GM18867 (cell line): ENCODE measurements around the gene KIF14.
A peak's percentile ranks its signal among the peaks of the same experiment; 100 is the strongest.
"Not testable (repeated sequence)": the region's sequence is repeated elsewhere in the genome, so short reads cannot be mapped to it uniquely, and the experiment has no call there.

ENCODE experiments used
- ATAC-seq: cut with Tn5 transposase; IDR thresholded peaks from one replicate; pipeline ENCODE4 v1.9.1; 2021; ENCODE audit warnings: mild to moderate bottlenecking, moderate library complexity; ENCODE audit not compliant: unreplicated experiment

Gene KIF14

DNA sequence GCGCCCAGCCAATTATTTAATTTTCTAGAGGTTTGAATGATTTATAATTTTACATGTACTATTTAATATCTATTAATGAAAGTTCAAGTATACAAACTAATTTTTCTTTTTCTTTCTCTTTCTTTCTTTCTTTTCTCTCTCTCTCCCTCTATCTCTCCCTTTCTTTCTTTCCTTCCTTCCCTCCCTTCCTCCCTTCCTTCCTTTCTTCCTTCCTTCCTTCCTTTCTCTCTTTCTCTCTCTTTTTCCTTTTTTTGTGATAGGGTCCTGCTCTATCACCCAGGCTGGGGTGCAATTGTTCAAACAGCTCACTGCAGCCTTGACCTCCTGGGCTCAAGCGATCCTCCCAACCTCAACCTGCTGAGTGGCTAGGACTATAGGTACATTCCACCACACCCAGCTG lies 16.1 kb upstream of the KIF14 start:
- no peak for ATAC-seq

DNA sequence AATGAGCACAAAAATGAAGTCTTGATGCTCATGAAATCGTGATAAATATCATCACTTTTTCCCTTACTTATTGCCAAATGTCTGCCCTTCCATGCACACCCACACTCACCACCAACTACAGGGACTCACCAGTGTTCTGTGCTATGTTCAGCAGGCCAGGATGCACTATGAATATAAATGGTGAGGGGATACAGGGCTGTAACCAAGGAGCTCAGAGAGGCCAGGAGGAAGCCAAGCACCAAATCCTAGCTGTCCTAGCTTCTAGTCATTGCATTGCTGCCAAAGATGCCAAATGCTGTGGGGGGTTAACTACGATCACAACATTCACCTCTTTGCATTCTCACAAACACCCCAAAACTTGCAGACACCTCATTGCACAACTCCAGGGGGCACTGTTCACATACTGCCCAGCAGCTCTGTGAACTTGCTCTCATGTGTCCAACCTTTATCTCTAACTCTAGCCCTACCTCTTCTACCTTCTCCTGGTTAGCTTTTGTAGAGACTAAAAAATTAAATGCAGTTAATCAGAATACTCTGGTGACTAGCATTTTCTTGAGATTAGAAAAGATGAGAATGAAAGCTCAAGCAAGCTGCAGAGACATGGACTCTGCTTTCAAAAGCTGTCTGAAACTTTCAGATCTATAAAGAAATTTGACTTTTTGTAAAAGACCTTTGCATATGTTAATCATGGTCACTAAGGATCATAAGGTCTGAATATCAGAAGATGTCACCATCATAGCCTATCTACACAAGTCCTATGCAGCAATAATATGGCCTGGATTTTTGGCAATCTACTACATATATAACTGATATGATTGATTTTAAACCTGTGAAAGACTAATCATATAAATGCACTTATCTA lies 13.9 kb upstream of the KIF14 start:
- ATAC-seq = peak; percentile 56

GRCh38 chr1:200631375-200631774 lies 10.8 kb upstream of the KIF14 start:
- no peak for ATAC-seq

DNA sequence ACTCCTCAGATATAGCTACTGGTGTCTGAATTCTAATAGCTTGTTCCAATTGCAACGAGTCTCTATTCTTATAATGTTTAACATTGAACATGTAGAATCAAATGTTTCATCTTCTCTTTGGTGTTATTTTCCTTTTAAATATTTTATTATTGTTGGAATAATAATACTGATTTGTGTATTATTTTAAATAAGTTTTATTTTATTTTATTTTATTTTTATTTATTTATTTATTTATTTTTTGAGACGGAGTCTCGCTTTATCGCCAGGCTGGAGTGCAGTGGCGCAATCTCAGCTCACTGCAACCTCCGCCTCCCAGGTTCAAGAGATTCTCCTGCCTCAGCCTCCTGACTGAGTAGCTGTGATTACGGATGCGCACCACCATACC lies 10.0 kb upstream of the KIF14 start:
- not testable (repeated sequence) for ATAC-seq

GRCh38 chr1:200629876-200630514 lies 9.4 kb upstream of the KIF14 start:
- ATAC-seq = no peak

DNA sequence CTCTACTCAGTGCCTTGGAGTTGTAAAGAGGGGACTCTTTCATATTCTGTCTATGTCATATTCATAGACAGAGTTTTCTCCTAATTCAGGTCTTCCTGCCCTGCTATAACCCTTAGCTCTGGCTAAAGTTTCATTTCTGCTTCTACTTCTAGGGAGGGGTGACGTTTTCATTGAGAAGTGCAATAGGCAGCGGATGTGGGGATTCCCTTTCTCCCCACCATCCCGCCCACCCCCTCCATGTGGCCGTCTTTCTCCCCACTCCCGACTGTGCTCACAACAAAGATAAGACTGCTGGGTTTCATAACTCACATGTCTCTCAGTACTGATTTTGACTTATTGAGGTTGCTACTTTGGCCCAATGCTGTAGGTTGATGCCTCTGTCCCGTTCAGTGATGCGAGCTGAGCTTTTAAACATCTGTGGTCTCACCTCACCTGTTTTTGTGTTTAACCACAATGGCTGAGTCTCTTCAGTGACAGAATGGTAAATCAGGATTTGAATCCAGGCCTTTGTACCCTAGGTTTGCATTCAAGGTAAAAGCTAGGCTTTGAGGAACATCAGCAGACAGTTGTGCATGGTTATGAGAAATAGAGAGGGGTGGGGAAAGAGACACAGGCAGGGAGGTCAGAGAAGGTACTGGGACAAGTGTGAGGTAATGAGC lies 7.8 kb upstream of the KIF14 start:
- peak; percentile 76 for ATAC-seq

DNA sequence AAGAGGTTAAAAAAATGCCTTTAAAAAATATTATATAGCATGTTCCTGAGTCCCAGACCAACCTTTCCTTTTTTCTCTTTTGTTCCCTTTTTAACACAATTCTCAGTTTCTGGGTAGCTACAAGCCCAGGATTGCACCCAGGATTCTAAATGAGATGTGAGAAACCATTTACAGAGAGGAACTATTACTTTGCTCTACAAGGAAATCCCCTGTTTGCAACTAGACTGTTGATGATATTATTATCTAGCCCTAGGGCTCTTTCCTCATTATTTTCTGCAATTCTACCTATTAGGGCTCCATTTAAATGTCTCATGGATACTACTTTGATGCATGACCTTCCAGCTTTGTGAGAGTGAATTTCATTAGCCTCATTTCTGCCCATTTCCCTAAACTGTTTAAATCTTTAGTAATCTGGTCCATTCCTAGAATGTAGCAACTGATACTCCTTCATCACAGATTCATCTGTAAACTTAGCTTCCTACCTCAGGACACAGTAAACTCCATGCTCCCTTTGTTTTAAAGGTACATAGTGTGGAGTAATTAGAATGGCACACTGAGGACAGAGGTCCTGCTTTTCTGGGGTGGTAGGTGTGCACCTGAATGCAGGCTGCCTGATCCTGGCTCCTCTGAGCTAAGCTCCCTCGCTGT lies 7.1 kb upstream of the KIF14 start:
- ATAC-seq = no peak

DNA sequence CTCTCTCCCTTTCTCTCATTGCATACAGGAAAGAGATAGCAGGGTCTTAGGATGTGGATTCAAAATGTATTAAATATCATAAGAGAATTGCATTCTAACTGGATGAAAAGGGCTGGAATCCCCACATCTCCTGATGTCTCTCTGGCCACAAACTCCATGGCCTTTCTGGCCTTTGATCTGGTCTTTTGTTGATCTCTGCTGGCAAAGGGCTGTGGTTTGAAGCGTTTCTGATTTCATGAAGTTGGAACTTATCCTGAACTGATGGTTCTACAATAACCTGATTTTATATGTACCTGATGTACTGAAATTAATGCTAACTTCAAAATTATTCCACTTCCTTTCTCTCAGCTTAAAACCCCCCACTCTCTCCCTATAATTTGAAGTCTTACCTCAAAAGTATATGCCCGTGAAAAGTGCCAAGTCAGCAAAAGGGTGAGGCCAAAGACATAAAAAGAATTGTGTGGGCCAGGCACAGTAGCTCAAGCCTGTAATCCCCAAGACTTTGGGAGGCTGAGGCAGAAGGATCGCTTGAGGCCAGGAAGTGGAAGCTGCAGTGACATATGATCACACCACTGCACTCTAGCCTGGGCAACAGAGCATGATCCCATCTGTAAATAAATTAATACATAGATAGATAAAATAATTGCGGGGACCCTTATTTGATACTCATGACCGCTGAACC lies 6.4 kb upstream of the KIF14 start:
- no peak for ATAC-seq

DNA sequence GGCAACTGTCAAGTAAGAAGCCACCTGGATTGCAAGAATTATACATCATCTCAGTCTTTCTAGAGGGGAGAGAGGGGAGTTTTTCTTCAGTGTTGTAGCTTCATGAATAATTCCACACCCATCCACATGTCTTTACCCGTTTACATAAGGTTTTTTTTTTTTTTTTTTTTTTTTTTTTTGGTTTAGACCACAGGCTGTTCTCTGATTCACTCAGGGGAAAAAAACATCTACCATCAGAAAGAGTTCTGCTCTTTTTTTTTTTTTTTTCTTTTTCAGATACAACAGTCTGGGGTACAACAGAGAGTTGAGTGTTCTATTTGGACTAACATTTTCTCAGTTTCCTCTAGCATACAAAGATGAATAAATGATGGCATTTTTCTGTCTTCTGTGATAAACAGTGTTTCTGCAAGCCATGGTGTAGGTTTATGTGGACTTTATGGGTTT lies 4.9 kb upstream of the KIF14 start:
- ATAC-seq = peak; percentile 15

DNA sequence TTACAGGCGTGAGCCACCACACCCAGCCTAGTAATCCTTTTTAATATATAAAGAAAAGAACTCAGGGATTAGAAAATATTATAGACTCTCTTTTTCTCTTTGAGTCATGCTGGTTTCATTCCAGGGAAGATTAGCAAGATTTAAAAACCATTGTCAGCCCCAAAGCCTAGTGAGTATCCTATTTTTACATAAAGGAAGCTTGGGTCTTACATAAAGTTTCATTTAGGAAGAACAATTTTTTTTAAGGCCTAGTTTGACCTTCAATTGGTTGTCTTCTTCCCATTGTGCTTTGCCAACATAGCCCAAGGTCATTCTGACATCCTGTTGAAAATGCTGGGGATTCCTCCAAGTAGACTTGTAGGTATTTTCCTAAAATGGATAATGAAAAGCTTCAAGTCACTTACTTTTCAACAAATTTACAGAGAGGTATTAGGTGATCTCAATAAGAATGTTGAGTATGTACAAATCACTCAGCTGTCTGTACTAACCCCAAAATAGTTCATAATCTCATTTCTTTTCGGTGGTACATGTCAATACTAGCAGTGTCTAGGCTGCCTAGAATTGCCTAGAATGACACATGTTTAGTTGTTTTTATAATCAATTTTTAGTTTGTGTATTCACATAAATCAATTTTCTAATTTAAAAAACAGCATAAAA lies 4.3 kb upstream of the KIF14 start:
- no peak for ATAC-seq

DNA sequence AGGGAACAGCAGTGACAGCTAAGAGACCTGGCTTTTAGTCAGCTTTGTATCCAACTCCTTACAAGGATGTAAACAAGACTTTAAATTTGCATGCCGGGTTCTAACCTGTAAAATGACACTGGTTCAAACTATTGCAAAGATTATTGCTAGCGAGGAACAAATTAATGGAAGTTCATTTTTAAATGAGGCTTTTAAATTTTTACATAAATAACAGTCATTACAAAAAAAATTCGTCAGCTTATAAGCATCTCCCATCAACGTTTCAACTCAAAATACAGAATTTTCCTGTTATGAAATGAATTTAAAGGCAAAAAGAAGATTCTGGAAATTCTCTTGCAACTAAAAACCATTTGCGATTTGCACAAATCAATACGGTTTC lies 668 bp downstream of the KIF14 start:
- no peak for ATAC-seq

DNA sequence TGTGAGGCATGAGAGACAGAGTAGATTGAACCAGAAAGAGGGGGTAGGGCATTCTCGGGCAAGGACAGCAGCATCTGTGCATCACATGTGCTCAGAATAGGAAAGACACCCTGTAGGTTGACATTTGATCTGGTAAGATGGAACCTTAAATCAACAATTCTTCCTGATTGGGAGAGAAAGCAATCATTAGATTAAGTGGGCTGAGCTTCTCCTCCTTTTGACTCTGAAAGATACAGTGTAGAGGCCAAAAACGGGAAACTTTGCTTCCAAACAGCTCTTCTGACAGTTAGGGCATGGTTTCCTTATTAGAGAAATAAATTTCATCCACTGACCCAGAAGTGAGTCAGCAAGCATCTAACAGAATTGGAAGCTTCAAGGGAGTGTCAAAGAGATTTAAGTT lies 9.7 kb downstream of the KIF14 start:
- no peak for ATAC-seq

GRCh38 chr1:200602632-200603031 lies 17.9 kb downstream of the KIF14 start:
- no peak for ATAC-seq

GRCh38 chr1:200590001-200590400 lies 30.6 kb downstream of the KIF14 start:
- ATAC-seq = no peak

DNA sequence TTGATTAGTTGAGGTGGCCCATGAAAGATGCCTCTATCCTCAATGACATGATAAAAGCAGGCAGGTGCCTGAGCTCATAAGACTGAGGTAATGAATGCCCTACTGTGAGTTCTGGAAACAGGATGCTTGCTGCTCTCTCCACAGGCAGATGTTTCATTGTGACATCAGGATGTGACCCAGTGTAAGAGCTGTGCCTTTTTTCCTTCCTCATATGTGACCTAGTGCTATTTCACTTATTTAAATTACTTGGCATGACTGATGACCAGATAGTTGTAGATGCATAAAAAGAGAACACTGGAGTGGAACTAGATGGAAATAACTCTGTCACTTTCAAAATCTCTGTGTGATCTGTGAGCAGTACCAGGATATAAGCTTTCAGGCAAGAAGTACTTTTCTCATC lies 31.9 kb downstream of the KIF14 start:
- peak; percentile 86 for ATAC-seq

- no peak for ATAC-seq
Observed at GRCh38 chr1:200564319-200564718, 56.2 kb downstream of the KIF14 start.

DNA sequence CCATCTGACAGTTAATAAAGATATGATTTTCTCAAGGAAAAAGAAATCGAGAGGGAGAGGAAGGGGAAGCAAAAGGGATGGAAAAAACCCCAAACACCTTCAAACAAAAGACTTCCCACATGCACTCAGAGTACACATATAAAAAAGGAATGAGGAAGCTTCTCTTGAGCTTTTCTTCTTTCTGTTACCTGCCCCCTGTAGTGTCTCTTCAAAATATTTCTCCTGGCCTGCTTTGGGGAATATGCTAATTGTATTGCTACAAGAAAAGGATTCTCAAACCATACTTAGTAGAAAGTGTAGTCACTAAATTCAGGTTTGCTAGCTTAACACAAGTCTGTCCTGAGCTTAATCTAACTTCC lies 58.7 kb downstream of the KIF14 start:
- ATAC-seq = peak; percentile 26

GRCh38 chr1:200558866-200559459 lies 61.6 kb downstream of the KIF14 start:
- peak; percentile 40 for ATAC-seq

GRCh38 chr1:200556002-200556401 lies 64.5 kb downstream of the KIF14 start:
- no peak for ATAC-seq

- ATAC-seq = not testable (repeated sequence)
Observed at GRCh38 chr1:200552737-200553136, 67.8 kb downstream of the KIF14 start.
